Vagina (tissue), 2 donors: ENCODE results near the gene RNF213. TPM values are rescaled to one million over a fixed set of nuclear protein-coding genes. Genes with fewer than 3 reads are reported as not detected.

Experiments
- DNase-seq, 2 donors: peaks; one replicate each; pipeline ENCODE4 v3.0.0-alpha.2; 2017; ENCODE audit errors: extremely low spot score in 2 of 2
- H3K27ac ChIP-seq: fragments of 200-600 bp; sonication (generic); one replicate; pipeline ENCODE4 v1.5.1; 2019
- H3K27me3 ChIP-seq: fragments of 200-600 bp; sonication (generic); one replicate; pipeline ENCODE4 v1.5.1; 2019
- H3K36me3 ChIP-seq, 2 donors: fragments of 200-600 bp; sonication (generic); one replicate each; pipeline ENCODE4 v1.5.1; 2017 to 2019
- H3K4me1 ChIP-seq: fragments of 200-600 bp; sonication (generic); one replicate; pipeline ENCODE4 v1.5.1; 2019
- H3K4me3 ChIP-seq, 2 donors: fragments of 200-600 bp; sonication (generic); 1 replicate in 1 of 2; 2 replicates in 1 of 2; pipeline ENCODE4 v1.5.1; 2016 to 2019
- H3K9me3 ChIP-seq: fragments of 200-600 bp; sonication (generic); one replicate; pipeline ENCODE4 v1.5.1; 2019
- CTCF ChIP-seq, 3 experiments: fragments of 450-650 bp in 2 of 3; fragments of 200-600 bp in 1 of 3; sonication (generic) in 1 of 3; IDR thresholded peaks; one replicate each; pipeline ENCODE4 v1.5.1; 2017 to 2019; ENCODE audit warnings: antibody characterized with exemption in 3 of 3, mild to moderate bottlenecking in 2 of 3, moderate library complexity in 2 of 3
- POLR2A ChIP-seq, 2 donors: fragments of 450-650 bp; IDR thresholded peaks; one replicate each; pipeline ENCODE4 v1.6.1; 2017; ENCODE audit warnings: antibody characterized with exemption in 2 of 2, mild to moderate bottlenecking in 2 of 2, moderate library complexity in 2 of 2
- POLR2AphosphoS5 ChIP-seq, 2 donors: sonication (generic); formaldehyde crosslinking; IDR thresholded peaks; one replicate each; pipeline ENCODE4 v1.9.0; 2017; ENCODE audit warnings: antibody characterized with exemption in 2 of 2, mild to moderate bottlenecking in 2 of 2, low read depth in 1 of 2; ENCODE audit not compliant: insufficient read depth in 1 of 2
- intact Hi-C: fragments of 100-400 bp; cut with DNase I; formaldehyde crosslinking; loops from one replicate; pipeline ENCODE4 v1.15.1; 2023
- total RNA-seq: library from RNA; depleted of rRNA; stranded (reverse); fragments of >200 nt; gene quantifications from one replicate; pipeline ENCODE4 v1.2.3, GENCODE V29; 2016

RNF213 gene
- total RNA-seq, 1 donor from 2014 or later = 144 TPM

GRCh38 chr17:80287038-80287437 is 26.4 kb downstream of the RNF213 start:
- intact Hi-C loops = no loop called here
- no peak overlapping the region for H3K27ac ChIP-seq
- no peak overlapping the region for H3K4me3 ChIP-seq
- no peaks in the 10 kb centered on the region for H3K27me3 ChIP-seq
- no peaks in the 10 kb centered on the region for H3K4me1 ChIP-seq
- no peak for TF ChIP-seq POLR2AphosphoS5 (IDR thresholded peaks at IDR 0.05; ENCODE audit: insufficient read depth in 1 of 2, low read depth in 1 of 2)
- TF ChIP-seq POLR2A (IDR thresholded peaks at IDR 0.05) = no peak
- no peaks in the 10 kb centered on the region for H3K9me3 ChIP-seq
- H3K36me3 ChIP-seq = peaks cover 0 to 43% of the 10 kb centered on the region in 2 donors
- no peak for DNase-seq

- intact Hi-C loops = no loop called here
- H3K4me3 ChIP-seq = no peak overlapping the region
- H3K36me3 ChIP-seq = peaks cover 0 to 52% of the 10 kb centered on the region in 2 donors
- H3K27ac ChIP-seq = no peak overlapping the region
- no peaks in the 10 kb centered on the region for H3K27me3 ChIP-seq
- H3K4me1 ChIP-seq = no peaks in the 10 kb centered on the region
- no peak for DNase-seq
- H3K9me3 ChIP-seq = no peaks in the 10 kb centered on the region
- no peak for TF ChIP-seq POLR2A (IDR thresholded peaks at IDR 0.05)
- TF ChIP-seq POLR2AphosphoS5 (IDR thresholded peaks at IDR 0.05; ENCODE audit: insufficient read depth in 1 of 2, low read depth in 1 of 2) = no peak
- TF ChIP-seq CTCF (IDR thresholded peaks at IDR 0.05) = no peak
Observed at GRCh38 chr17:80287806-80288567, 27.3 kb downstream of the RNF213 start.

- no peak for DNase-seq
- intact Hi-C loops = no loop called here
Observed at GRCh38 chr17:80289616-80290015, 29.0 kb downstream of the RNF213 start.

GRCh38 chr17:80290156-80290555 is 29.5 kb downstream of the RNF213 start:
- DNase-seq = no peak
- TF ChIP-seq POLR2A (IDR thresholded peaks at IDR 0.05) (no peak), POLR2AphosphoS5 (IDR thresholded peaks at IDR 0.05; ENCODE audit: insufficient read depth in 1 of 2, low read depth in 1 of 2) (no peak), CTCF (IDR thresholded peaks at IDR 0.05) (no peak)
- intact Hi-C loops = no loop called here
- Histone ChIP-seq H3K4me1 (no peaks in the 10 kb centered on the region), H3K4me3 (no peak overlapping the region), H3K36me3 (peaks cover 0 to 68% of the 10 kb centered on the region in 2 donors), H3K27me3 (no peaks in the 10 kb centered on the region), H3K9me3 (no peaks in the 10 kb centered on the region), H3K27ac (no peak overlapping the region)

More at GRCh38 chr17:80289616-80290015, 29.0 kb downstream of the RNF213 start:
- Histone ChIP-seq H3K4me1 (no peaks in the 10 kb centered on the region), H3K9me3 (no peaks in the 10 kb centered on the region), H3K27ac (no peak overlapping the region), H3K36me3 (peaks cover 0 to 62% of the 10 kb centered on the region in 2 donors), H3K4me3 (no peak overlapping the region), H3K27me3 (no peaks in the 10 kb centered on the region)
- TF ChIP-seq CTCF (IDR thresholded peaks at IDR 0.05) (no peak), POLR2A (IDR thresholded peaks at IDR 0.05) (no peak), POLR2AphosphoS5 (IDR thresholded peaks at IDR 0.05; ENCODE audit: insufficient read depth in 1 of 2, low read depth in 1 of 2) (no peak)

GRCh38 chr17:80291260-80291659 is 30.6 kb downstream of the RNF213 start:
- H3K9me3 ChIP-seq = no peaks in the 10 kb centered on the region
- no peak for DNase-seq
- intact Hi-C loops = no loop called here
- H3K36me3 ChIP-seq = peaks cover 0 to 79% of the 10 kb centered on the region in 2 donors
- no peaks in the 10 kb centered on the region for H3K4me1 ChIP-seq
- no peak overlapping the region for H3K4me3 ChIP-seq
- no peak overlapping the region for H3K27ac ChIP-seq
- TF ChIP-seq POLR2AphosphoS5 (IDR thresholded peaks at IDR 0.05; ENCODE audit: insufficient read depth in 1 of 2, low read depth in 1 of 2) = no peak
- TF ChIP-seq CTCF (IDR thresholded peaks at IDR 0.05) = no peak
- TF ChIP-seq POLR2A (IDR thresholded peaks at IDR 0.05) = no peak
- no peaks in the 10 kb centered on the region for H3K27me3 ChIP-seq
